Endothelial cell of umbilical vein (primary cell): Measurements from ENCODE around the gene ERMAP.
"Not testable (repeated sequence)": the region's sequence is repeated elsewhere in the genome, so short reads cannot be mapped to it uniquely, and the experiment has no call there.

Experiments
- CTCF ChIP-seq, 2 donors: IDR thresholded peaks; 1 replicate in 1 of 2; 2 replicates in 1 of 2; pipeline ENCODE4 v1.5.1; 2011; ENCODE audit warnings: low read length in 2 of 2, mild to moderate bottlenecking in 2 of 2, moderate library complexity in 2 of 2, control low read depth in 1 of 2, inconsistent platforms in 1 of 2, low read depth in 1 of 2; ENCODE audit not compliant: insufficient read depth in 1 of 2; ENCODE audit errors: extremely low read depth in 1 of 2
- EZH2 ChIP-seq: IDR thresholded peaks from 2 replicates; pipeline ENCODE4 v1.6.1; 2012; ENCODE audit warnings: borderline replicate concordance, low read depth, mild to moderate bottlenecking, moderate library complexity, low read length, inconsistent platforms; ENCODE audit not compliant: severe bottlenecking
- JUN ChIP-seq: IDR thresholded peaks from 2 replicates; pipeline ENCODE4 v1.6.1; 2011; ENCODE audit warnings: borderline replicate concordance, low read depth; ENCODE audit not compliant: insufficient read length, insufficient read depth
- POLR2A ChIP-seq: IDR thresholded peaks from 2 replicates; pipeline ENCODE4 v1.6.1; 2012; ENCODE audit warnings: low read depth, mild to moderate bottlenecking, control low read depth, low read length
- POLR2AphosphoS5 ChIP-seq: IDR thresholded peaks from 2 replicates; pipeline ENCODE4 v1.6.1; 2012; ENCODE audit warnings: low read depth, mild to moderate bottlenecking, control low read depth, low read length, moderate library complexity; ENCODE audit not compliant: insufficient read depth

GRCh38 chr1:42868466-42868865 lies 51.5 kb downstream of the ERMAP start:
- not testable (repeated sequence) for TF ChIP-seq CTCF (IDR thresholded peaks at IDR 0.05; ENCODE audit: extremely low read depth in 1 of 2, insufficient read depth in 1 of 2, low read depth in 1 of 2, low read length in 2 of 2); POLR2AphosphoS5; EZH2; POLR2A; JUN
